ENCODE data around the gene ELK1. TPM values are rescaled to one million over a fixed set of nuclear protein-coding genes. Genes with fewer than 3 reads are reported as not detected.

Gene ELK1
- total RNA-seq, 4 donors from 2014 or later = 35.0 to 65.6 (median 58.8) TPM

GRCh38 chrX:47664737-47665136 is 14.4 kb upstream of the ELK1 start:
- no peak overlapping the region for H3K27ac ChIP-seq
- no peaks in the 10 kb centered on the region for H3K27me3 ChIP-seq
- H3K9me3 ChIP-seq = no peaks in the 10 kb centered on the region
- no peaks in the 10 kb centered on the region for H3K36me3 ChIP-seq
- DNase-seq (no peak), ATAC-seq (no peak)
- no peak overlapping the region for H3K4me3 ChIP-seq
- in situ Hi-C loops (cut with MboI; ENCODE audit: low sequenced_read_pairs in 4 of 4) = loop anchor here in 1 of 4 donors (25.0 kb wide), 1 partner anchor 173 kb away; the partner anchor contains the start of gene ZNF81
- intact Hi-C loops (cut with DNase I; ENCODE audit: low total_unique reads) = no loop called here
- no peaks in the 10 kb centered on the region for H3K4me1 ChIP-seq
- no peak for TF ChIP-seq POLR2A (IDR thresholded peaks at IDR 0.05)
- TF ChIP-seq CTCF (IDR thresholded peaks at IDR 0.05 in 4 of 5, conservative IDR thresholded peaks at IDR 0.05 in 1 of 5) = no peak

- no peak overlapping the region for H3K27ac ChIP-seq
- DNase-seq = peak in 1 of 2 donors; percentile 20
- in situ Hi-C loops (cut with MboI; ENCODE audit: low sequenced_read_pairs in 4 of 4) = loop anchor here in 1 of 4 donors (25.0 kb wide), 1 partner anchor 175 kb away; the partner anchor contains the start of gene ZNF81
Measured at GRCh38 chrX:47662144-47662657, 11.8 kb upstream of the ELK1 start.

GRCh38 chrX:47661539-47661938 is 11.2 kb upstream of the ELK1 start:
- no peak for ATAC-seq
- Histone ChIP-seq H3K4me1 (no peaks in the 10 kb centered on the region), H3K4me3 (no peak overlapping the region), H3K36me3 (peaks cover 0 to 11% of the 10 kb centered on the region in 2 donors), H3K27ac (no peak overlapping the region), H3K9me3 (no peaks in the 10 kb centered on the region), H3K27me3 (no peaks in the 10 kb centered on the region)
- intact Hi-C loops (cut with DNase I; ENCODE audit: low total_unique reads) = no loop called here
- DNase-seq = no peak
- in situ Hi-C loops (cut with MboI; ENCODE audit: low sequenced_read_pairs in 4 of 4) = loop anchor here in 1 of 4 donors (25.0 kb wide), 1 partner anchor 176 kb away; the partner anchor contains the start of gene ZNF81
- TF ChIP-seq POLR2A (IDR thresholded peaks at IDR 0.05) = no peak
- no peak for TF ChIP-seq CTCF (IDR thresholded peaks at IDR 0.05 in 4 of 5, conservative IDR thresholded peaks at IDR 0.05 in 1 of 5)

More at GRCh38 chrX:47662144-47662657, 11.8 kb upstream of the ELK1 start:
- intact Hi-C loops (cut with DNase I; ENCODE audit: low total_unique reads) = no loop called here
- Histone ChIP-seq H3K9me3 (no peaks in the 10 kb centered on the region), H3K27me3 (no peaks in the 10 kb centered on the region), H3K36me3 (peaks cover 0 to 4% of the 10 kb centered on the region in 2 donors), H3K4me3 (no peak overlapping the region), H3K4me1 (no peaks in the 10 kb centered on the region)
- ATAC-seq = no peak
- TF ChIP-seq CTCF (IDR thresholded peaks at IDR 0.05 in 4 of 5, conservative IDR thresholded peaks at IDR 0.05 in 1 of 5) (no peak), POLR2A (IDR thresholded peaks at IDR 0.05) (no peak)

GRCh38 chrX:47659421-47659726 is 9.0 kb upstream of the ELK1 start:
- in situ Hi-C loops (cut with MboI; ENCODE audit: low sequenced_read_pairs in 4 of 4) (loop anchor here in 2 of 4 donors (10.0 to 25.0 kb wide), 2 partner anchors 95 to 178 kb away; partner anchors contain the start of genes ARAF (in 1 of the 2) and ZNF81 (in 1 of the 2)), intact Hi-C loops (cut with DNase I; ENCODE audit: low total_unique reads) (loop anchor here (2.0 to 10.0 kb wide), 6 partner anchors 99 to 427 kb away; partner anchors contain the start of genes ARAF, USP11, ZNF41 and ZNF81)
- H3K27me3 ChIP-seq = no peaks in the 10 kb centered on the region
- no peaks in the 10 kb centered on the region for H3K4me1 ChIP-seq
- no peaks in the 10 kb centered on the region for H3K9me3 ChIP-seq
- peak overlapping the region; percentile 57 to 81 (median 70) for H3K4me3 ChIP-seq
- H3K27ac ChIP-seq = peak overlapping the region; percentile 88 to 96 (median 92)
- DNase-seq (no peak), ATAC-seq (no peak)
- no peak for TF ChIP-seq CTCF (IDR thresholded peaks at IDR 0.05 in 4 of 5, conservative IDR thresholded peaks at IDR 0.05 in 1 of 5)
- no peak for TF ChIP-seq POLR2A (IDR thresholded peaks at IDR 0.05)
- H3K36me3 ChIP-seq = peaks cover 0 to 13% of the 10 kb centered on the region in 2 donors

Measured in gastrocnemius medialis (tissue), 4 donors.